Fibroblast of skin of left quadriceps (primary cell): Measurements from ENCODE around the gene DRP2.
"Not testable (repeated sequence)": the region's sequence is repeated elsewhere in the genome, so short reads cannot be mapped to it uniquely, and the experiment has no call there.

ENCODE experiments used
- DNase-seq, 2 experiments: peaks; one replicate each; pipeline ENCODE4 v3.0.0-alpha.2; 2013; ENCODE audit warnings: low read depth in 2 of 2

DRP2 gene

DNA sequence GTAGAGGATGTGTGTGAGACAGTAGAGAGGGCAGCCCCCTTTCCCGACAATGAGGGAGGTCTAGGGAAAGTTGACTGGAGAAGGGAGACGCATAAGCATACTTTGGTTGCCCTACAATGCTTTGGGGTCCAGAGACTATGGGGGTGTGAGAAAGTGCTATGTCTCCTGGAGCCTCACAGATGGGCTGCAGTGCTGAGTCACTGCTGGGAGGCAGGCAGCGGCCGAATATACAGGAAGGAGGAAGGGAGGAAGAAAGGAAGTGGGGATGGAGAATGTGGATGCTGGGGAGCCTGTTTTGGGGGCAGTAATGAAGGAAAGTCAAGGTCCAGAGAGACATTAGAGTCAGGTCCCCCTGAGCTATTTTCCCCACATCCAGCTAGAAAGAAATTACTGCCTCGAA, 12.7 kb downstream of the DRP2 start:
- DNase-seq: no peak

DNA sequence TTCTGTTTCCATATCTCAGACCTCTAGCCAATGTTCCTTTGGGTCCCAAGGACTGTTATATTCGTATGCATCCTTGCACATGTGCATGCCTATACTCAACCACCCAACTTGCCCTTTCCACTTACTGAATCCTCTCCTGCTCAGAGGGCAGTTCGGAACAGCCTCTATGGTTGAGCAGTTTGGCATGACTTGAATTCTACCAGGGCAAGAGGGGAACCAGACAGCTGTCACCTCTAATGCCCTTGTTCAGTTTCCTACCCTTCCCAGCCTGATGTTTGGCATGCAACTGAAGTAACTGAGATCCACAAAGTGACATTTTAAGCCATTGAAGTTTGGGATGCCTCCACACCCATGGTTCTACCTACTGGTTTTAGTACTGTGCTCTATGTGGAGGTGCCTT, 17.5 kb downstream of the DRP2 start:
- DNase-seq: no peak

DNA sequence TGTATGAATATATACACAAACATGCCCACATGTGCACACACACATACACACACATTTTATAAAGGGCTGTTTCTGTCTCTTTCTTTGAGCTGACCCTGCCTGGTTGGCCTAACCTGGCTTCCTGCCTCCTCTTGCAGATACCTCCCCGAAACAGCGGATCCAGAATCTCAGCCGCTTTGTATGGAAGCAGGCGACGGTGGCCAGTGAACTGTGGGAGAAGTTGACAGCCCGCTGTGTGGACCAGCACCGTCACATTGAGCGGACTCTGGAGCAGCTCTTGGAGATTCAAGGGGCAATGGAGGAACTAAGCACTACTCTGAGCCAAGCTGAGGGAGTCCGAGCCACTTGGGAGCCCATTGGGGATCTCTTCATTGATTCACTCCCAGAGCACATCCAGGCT, 21.9 kb downstream of the DRP2 start:
- DNase-seq: no peak

DNA sequence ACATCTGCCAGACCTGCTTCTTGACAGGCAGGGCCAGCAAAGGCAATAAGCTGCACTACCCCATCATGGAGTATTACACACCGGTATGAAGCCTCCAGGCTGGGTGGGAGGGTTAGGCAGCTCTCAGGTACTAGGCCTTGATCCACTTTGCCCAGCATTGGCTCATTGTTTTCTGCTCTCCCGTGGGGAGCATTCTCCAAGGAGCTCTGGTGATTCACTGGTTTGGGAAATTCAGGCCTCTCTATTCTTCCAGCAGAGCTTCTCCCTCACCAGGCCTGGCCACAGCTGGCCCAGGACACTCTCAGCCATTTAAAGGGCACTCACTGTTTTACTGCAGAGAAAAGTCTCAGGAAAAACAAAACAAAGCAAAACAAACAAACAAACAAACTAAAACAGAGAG, 33.0 kb downstream of the DRP2 start:
- DNase-seq: no peak

DNA sequence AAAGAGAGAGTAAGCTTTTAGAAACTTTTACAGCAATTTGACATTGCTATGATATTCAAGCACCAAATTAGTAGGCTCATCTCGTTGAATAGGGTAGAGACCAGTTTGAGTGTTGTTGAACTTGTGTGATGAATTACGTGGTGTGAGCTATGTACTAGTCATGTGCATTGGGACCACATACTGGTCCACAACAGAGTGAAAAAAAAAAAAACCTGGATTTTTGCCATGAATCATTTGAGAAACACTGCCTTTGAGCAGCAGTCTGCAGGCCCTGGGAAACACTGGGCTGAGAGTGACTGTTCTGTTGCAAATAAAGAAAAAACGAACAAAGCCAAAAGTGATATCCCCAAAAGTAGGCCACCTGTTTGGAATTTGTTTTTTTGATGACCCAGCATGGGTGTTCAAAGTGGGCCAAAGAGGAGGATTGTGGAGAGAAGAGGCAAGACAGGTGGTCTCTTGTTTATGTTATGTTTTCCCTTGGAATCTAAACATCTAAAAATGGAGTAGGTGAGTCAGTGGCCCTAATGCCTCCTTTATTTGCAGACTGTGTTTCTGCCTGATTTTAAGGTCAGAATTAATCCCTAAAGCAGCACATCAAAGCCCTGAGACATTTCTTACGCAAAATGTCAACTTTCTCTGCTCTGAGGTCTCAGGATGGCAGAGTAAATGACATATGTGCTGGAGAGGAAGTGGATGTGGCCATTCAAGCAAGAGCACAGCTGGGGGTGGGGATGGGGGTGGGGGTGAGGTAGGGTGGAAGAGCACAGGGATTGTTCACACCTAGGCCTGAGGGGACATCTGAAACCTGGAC, 38.1 kb downstream of the DRP2 start:
- no peak for DNase-seq

DNA sequence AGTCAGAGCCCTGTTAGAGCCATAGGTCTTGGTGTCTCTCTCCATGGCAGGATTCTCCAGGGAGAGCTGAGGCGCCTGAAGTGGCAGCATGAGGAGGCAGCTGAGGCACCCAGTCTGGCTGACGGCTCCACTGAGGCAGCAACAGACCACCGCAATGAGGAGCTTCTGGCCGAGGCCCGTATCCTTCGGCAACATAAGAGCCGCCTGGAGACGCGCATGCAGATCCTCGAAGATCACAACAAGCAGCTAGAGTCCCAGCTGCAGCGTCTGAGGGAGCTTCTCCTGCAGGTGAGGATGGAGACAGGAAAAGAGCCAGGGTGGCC, 38.6 kb downstream of the DRP2 start:
- no peak for DNase-seq

DNA sequence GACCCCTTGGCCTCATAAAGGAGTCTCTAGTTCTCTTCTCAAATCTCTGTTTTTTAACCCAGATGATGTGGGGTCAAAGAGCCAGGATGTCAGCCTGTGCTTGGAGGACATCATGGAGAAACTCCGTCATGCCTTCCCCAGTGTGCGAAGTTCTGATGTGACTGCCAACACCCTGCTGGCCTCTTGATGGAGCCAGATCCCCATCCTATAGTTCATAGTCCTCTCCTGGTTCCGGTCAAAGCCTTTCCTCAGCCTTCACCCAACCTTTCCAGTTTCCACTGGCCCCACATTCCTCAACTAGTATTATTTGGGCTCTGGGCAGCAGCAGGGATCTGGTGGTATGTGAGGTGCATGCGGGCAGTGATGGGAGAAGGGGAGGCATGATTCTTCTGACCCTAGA, 40.8 kb downstream of the DRP2 start:
- no peak for DNase-seq

DNA sequence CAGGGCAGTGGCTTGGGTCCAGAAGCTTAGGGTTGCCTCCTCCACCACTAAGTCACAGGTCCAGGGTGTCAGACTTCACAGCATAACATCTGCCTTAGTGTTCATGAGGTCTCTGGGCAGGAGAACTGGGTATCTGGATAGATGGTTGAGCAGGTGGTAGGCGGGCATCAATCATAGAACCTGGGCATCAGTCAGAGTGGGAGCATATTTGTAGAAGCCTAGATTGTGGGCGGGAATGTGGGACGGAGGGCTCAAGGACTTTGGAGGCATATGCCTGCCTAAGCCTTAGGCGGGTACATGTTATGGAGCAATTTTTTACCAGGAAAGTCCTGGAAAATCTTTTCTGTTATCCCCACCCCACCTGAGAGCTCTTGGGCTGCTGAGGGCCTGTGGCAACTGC, 43.0 kb downstream of the DRP2 start:
- no peak for DNase-seq

DNA sequence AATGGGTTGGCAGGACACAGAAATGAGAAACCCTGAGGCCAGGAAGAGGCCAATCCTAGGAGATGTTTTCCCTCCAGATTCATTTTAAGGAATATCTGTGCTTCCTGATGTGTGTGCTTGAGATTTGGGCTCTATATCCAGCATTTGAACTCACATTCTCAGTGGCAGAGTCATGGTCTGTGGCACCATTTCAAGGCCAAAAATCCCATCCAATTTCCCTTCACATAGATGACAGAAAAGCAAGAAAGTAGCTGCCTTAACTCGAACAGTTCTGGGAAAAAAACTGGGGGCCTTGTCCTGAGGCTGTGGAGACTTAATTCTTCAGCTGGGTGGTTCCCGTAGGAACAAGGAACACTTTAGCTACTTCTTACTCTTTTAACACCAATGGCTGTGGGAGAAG, 44.2 kb downstream of the DRP2 start:
- no peak for DNase-seq

DNA sequence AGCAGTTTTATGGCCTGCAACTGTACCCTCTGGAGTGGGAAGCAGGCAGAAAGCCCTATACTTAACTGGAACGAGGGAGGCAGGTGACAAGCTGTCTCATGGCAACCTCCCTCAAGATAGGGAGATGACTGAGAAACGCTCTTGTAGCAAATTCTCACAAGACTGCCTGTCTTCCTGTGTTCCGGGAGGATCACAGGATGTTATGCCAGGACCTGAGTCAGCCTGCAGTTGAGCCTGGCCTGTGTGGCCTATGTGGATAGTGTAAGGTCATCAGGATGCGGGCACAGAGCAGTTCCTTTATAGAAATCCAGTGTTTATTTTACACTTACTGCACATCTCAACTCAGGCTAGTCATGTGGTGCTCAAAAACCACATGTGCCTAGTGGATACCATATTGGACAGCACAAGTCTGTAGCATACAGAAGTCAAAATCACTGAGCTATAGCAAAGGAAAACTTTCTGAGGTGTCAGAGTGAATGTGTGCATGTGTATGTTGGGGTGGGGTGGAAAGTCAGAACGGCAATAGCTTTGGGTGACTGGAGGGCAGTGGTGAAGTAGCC, 46.4 kb downstream of the DRP2 start:
- DNase-seq: no peak

DNA sequence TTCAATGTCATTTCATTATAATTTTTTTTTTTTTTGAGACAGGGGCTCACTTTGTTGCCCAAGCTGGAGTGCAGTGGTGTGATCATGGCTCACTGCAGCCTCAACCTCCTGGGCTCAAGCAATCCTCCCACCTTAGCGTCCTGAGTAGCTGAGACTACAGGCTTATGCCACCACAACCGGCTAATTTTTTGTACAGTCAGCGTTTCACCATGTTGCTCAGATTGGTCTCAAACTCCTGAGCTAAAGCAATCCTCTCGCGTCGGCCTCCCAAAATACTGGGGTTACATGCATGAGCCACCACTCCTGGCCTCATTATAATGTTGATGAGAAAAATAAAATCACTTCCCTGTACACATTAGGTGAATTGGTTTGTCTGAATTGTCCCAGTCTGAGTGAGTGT, 54.6 kb downstream of the DRP2 start:
- no peak for DNase-seq

DNA sequence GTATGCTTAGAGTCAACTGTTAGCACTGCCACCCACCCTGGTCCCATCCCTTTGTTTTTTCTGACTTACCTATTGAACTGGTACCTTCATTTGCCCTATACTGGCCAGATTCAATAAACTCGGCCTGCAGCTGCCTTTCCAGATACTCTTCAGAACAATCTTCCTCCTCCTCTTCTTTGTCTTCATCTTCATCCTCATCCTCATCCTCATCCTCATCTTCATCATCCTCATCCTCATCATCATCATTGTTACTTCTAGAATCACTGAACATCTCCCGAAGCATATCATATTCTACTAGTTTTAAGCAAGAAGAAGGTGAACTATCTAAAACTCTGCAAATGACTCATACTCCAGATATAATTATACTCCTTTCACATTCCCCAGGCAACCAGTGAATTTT, 56.7 kb downstream of the DRP2 start:
- DNase-seq: no peak

DNA sequence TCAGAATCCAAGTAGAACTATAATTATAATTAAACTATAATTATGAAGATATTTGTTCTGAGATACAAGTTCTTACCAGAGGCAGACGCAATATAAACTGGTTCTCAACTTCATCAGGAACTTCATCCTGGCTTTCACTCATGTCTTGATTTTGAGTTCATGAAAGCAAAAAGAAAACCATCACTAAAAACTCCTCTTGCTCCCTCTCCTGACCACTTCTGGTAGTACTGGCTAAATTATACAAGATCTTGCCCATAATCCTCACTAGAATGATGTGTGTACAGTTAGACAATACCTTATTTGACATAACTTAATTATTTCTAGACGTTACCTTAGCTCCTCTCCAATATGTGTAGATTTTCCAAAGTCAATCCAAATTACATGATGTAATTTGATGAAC, 67.8 kb downstream of the DRP2 start:
- peak; percentile 3 to 11 for DNase-seq

DNA sequence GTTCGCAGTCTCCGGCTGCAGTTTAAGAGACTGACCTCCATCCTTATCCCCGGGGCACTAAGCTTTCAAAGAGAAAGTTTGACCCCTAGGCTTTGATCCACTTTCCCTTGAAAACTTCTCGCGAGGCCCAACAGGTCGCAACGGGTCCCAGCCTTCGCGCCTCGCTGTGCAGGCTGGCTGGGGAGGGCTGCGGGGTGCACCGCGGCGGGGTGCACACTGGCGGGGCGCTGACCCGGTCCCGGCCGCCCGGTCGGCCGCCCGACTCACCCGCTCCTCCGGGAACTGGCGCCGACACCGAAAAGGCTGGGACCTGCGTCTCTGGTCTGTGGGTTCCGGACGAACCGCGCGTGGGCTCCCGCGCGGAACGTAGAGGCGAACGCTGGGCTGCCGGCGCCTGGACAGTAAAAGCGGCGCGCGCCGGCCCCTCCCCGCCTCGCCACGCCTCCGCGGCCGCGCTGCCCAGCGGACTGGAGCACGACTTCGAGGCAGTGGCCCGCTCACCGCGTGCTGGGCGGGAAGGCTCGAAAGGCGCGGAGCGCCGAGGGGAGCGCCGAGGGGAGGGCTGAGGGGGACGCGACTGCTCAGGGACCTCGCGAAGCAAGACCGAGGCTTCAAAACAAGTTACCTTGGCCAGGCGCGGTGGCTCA, 71.5 kb downstream of the DRP2 start, which contains the start of gene TAF7L:
TSS of gene TAF7L (minus strand) at position 378 of the 647 bp plus-strand sequence. CDS start 3,791 bp downstream, outside the sequence.
- no peak for DNase-seq

DNA sequence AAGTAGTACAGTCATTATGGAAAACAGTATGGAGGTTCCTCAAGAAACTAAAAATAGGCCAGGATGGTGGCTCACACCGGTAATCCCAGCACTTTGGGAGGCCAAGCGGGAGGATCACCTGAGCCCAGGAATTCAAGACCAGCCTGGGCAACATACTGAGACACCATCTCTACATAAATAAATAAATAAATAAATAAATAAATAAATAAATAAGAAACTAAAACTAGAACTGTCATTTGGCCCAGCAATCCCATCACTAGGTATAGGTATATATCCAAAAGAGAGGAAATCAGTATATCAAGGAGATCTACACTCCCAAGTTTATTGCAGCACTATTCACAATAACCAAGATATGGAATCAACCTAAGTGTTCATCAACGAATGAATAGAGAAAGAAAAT, 76.0 kb downstream of the DRP2 start:
- not testable (repeated sequence) for DNase-seq

DNA sequence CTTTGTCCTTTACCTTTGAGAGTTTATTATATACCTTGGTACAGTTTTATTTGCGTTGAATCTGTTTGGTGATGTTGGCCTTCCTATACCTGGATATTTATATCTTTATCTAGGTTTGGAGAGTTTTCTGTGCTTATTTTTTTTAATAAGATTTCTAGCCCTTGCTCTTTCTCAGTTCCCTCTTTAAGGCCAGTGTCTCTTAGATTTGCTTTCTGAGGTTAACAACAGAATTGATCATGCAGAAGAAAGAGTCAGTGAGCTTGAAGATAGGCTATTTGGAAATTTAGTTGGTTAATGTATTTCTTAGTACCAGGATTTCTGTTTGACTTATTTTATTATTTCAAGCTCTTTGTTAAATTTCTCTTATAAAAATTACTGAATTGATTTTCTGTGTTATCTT, 84.2 kb downstream of the DRP2 start:
- DNase-seq: no peak
